Calu3 (cell line): Measurements from ENCODE around the gene MAEA. TPM values are rescaled to one million over a fixed set of nuclear protein-coding genes. Genes with fewer than 3 reads are reported as not detected.
"Not testable (repeated sequence)": the region's sequence is repeated elsewhere in the genome, so short reads cannot be mapped to it uniquely, and the experiment has no call there.

ENCODE experiments used
- BruUV-seq: library from RNA; stranded (reverse); fragments of 400-500 nt; replicated peaks from 2 replicates; lab custom pipeline; 2021; lab: Mats Ljungman, UMichigan
- CTCF ChIA-PET: fragments of 300-600 bp; sonication (Branson Sonifier 250); formaldehyde crosslinking; loops from one replicate; lab custom pipeline; 2022; ENCODE audit warnings: antibody characterized with exemption; lab: Charles Lee
- DNase-seq: peaks from one replicate; pipeline ENCODE4 v3.0.0; 2022
- H3K27ac Mint-ChIP-seq: one replicate; pipeline ENCODE4 v1.8.0; 2022; ENCODE audit warnings: mixed read lengths; ENCODE audit not compliant: unreplicated experiment
- H3K27me3 Mint-ChIP-seq: one replicate; pipeline ENCODE4 v1.8.0; 2022; ENCODE audit warnings: mixed read lengths; ENCODE audit not compliant: unreplicated experiment
- H3K36me3 Mint-ChIP-seq: one replicate; pipeline ENCODE4 v1.8.0; 2022; ENCODE audit warnings: mild to moderate bottlenecking, moderate library complexity, mixed read lengths; ENCODE audit not compliant: insufficient read depth, unreplicated experiment
- H3K4me1 Mint-ChIP-seq: one replicate; pipeline ENCODE4 v1.8.0; 2022; ENCODE audit warnings: mild to moderate bottlenecking, low read depth, mixed read lengths; ENCODE audit not compliant: unreplicated experiment
- H3K4me3 Mint-ChIP-seq: one replicate; pipeline ENCODE4 v1.8.0; 2022; ENCODE audit warnings: mild to moderate bottlenecking, low read depth, moderate library complexity, mixed read lengths; ENCODE audit not compliant: unreplicated experiment
- H3K9me3 Mint-ChIP-seq: one replicate; pipeline ENCODE4 v1.8.0; 2022; ENCODE audit warnings: low read depth, mixed read lengths; ENCODE audit not compliant: unreplicated experiment
- CTCF ChIP-seq: fragments of 200-600 bp; IDR thresholded peaks from one replicate; pipeline ENCODE4 v1.8.0; 2022; ENCODE audit warnings: antibody characterized with exemption; ENCODE audit not compliant: unreplicated experiment
- intact Hi-C: fragments of 100-400 bp; cut with micrococcal nuclease; formaldehyde crosslinking; loops from one replicate; pipeline ENCODE4 v1.10.0; 2022; ENCODE audit not compliant: unreplicated experiment
- total RNA-seq: library from RNA; stranded (reverse); gene quantifications from 2 replicates; pipeline ENCODE4 v1.2.3, GENCODE V29; 2022

MAEA gene
- total RNA-seq, 1 experiment from 2014 or later = 59.0 TPM

DNA sequence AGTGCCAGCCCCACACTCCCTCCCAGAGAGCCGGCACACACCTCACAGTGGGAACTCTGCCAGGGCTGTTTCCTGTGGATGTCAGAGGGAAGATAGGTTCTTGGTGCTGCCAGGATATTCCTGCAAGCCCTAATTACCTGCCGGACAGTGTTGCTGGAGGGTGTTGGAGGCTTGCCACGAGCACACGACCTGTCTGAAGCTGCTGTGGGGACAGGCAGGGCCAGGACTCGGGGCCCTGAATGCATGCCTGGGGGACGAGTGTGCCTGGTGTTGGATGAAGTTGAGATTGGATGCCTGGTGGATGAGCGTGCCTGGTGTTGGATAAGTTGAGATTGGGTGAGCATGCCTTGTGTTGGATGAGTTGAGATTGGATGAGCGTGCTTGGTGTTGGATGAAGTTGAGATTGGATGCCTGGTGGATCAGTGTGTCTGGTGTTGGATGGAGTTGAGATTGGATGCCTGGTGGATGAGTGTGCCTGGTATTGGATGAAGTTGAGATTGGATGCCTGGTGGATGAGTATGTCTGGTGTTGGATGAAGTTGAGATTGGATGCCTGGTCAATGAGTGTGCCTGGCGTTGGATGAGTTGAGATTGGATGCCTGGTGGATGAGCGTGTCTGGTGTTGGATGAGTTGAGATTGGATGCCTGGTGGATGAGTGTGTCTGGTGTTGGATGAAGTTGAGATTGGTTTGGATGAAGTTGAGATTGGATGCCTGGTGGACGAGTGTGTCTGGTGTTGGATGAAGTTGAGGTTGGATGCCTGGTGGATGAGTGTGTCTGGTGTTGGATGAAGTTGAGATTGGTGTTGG, 34.1 kb downstream of the MAEA start:
- CTCF ChIA-PET = no interaction called here
- TF ChIP-seq CTCF = no peak
- no peak for DNase-seq
- no peak overlapping the region for H3K27ac Mint-ChIP-seq
- peaks cover under 1% of the 10 kb centered on the region for H3K4me1 Mint-ChIP-seq
- peaks cover 31% of the 10 kb centered on the region for H3K36me3 Mint-ChIP-seq
- intact Hi-C loops = no loop called here
- H3K27me3 Mint-ChIP-seq = no peaks in the 10 kb centered on the region
- H3K4me3 Mint-ChIP-seq = no peak overlapping the region
- no peaks in the 10 kb centered on the region for H3K9me3 Mint-ChIP-seq
- BruUV-seq = no TSS peak

- peaks cover 33% of the 10 kb centered on the region for H3K36me3 Mint-ChIP-seq
- BruUV-seq, H3K4me3 Mint-ChIP-seq, CTCF ChIA-PET, H3K4me1 Mint-ChIP-seq, DNase-seq, H3K27ac Mint-ChIP-seq, H3K9me3 Mint-ChIP-seq, intact Hi-C loops, H3K27me3 Mint-ChIP-seq: not testable (repeated sequence)
These were observed 34.9 kb downstream of the MAEA start for GRCh38 chr4:1324443-1325175.

DNA sequence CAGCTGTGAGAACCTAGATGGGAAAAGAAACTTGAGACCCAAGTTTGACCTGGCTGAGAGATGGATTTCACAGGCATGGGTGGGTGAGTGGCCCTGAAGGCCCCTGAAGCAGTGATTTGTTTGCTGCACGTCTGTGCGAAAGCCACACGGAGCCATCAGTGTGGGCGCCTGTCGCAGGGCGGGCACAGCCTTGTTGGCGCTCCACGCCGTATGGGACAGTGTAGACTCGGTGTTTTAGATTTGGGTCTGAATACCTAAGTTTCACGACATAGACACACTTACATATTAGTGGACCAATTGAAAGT, 35.4 kb downstream of the MAEA start:
- CTCF ChIA-PET = no interaction called here
- Mint-ChIP-seq H3K27ac (no peak overlapping the region), H3K9me3 (no peaks in the 10 kb centered on the region), H3K4me1 (peaks cover 14% of the 10 kb centered on the region), H3K36me3 (peaks cover 38% of the 10 kb centered on the region), H3K4me3 (no peak overlapping the region), H3K27me3 (no peaks in the 10 kb centered on the region)
- BruUV-seq = no TSS peak
- no peak for DNase-seq
- intact Hi-C loops = no loop called here
- no peak for TF ChIP-seq CTCF

DNA sequence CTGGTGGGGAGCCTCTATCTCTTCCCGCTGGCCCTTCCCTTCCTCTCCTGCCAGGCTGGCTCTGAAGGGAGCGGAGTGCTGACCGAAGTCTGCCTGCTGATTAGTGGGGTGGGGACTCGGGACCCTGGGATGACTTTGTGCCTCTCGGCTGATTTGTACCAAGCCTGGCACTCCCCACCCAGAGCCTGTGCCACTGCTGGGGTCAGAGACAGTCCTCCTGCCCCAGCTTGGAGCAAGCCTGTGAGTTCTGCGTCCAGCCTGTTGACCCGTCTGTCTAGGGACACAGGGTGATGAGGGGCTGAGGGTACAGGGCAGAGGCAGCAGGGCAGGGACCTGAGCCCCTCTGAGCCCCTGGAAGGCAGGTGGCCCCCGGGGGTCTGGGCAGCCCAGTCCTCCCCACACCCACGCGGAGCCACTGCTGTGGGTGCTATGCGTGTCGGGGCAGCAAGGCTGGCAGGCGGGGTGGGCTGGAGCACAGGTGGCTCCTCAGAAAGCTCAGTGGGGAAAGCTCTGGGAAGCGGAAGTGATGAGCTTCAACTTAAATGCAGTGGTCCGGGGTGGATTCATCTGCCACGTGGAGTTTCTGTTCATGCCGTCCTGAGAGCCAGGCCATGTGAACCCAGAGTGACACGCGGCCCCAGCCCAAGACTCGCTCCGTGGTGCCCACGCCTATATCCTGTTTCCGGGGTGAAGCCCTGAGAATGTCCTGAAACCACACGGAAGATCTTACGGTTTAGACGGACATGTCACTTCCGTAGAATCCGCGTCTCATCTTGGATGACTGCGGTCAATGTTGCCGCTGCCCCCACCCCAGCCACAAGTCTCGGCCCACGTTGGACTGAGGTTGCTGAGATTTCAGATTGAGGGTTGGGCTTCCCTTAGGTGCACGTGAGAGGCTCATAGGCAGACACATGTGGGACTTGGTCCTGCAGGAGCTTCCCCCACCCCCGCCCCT, 36.3 kb downstream of the MAEA start:
- intact Hi-C loops = no loop called here
- CTCF ChIA-PET = no interaction called here
- H3K9me3 Mint-ChIP-seq = no peaks in the 10 kb centered on the region

More for the DNA sequence above, 36.3 kb downstream of the MAEA start:
- Mint-ChIP-seq H3K4me3 (no peak overlapping the region), H3K27ac (no peak overlapping the region), H3K36me3 (peaks cover 38% of the 10 kb centered on the region), H3K27me3 (no peaks in the 10 kb centered on the region), H3K4me1 (peaks cover 22% of the 10 kb centered on the region)
- BruUV-seq = no TSS peak
- no peak for DNase-seq
- no peak for TF ChIP-seq CTCF
